HT1080 (cell line): ENCODE results near the gene ZNF763. TPM values are rescaled to one million over a fixed set of nuclear protein-coding genes. Genes with fewer than 3 reads are reported as not detected.
A peak's percentile ranks its signal among the peaks of the same experiment; 100 is the strongest.
"Not testable (repeated sequence)": the region's sequence is repeated elsewhere in the genome, so short reads cannot be mapped to it uniquely, and the experiment has no call there.

Experiments used
- DNase-seq: peaks from one replicate; pipeline ENCODE4 v3.0.0-alpha.2; 2015; ENCODE audit warnings: low read depth
- small RNA-seq: library from RNA; depleted of rRNA; stranded (forward); fragments of <200 nt; gene quantifications from one replicate; pipeline ENCODE3, GENCODE V24; 2014
- total RNA-seq: library from RNA; depleted of rRNA; stranded (reverse); fragments of >200 nt; shearing (Covaris generic); gene quantifications from 2 replicates; pipeline ENCODE4 v1.2.3, GENCODE V29; 2014; rRNA removed

The ZNF763 gene
- total RNA-seq, 1 experiment from 2014 or later: not detected

- no peak for DNase-seq
Measured at GRCh38 chr19:11970174-11970573, 5.3 kb downstream of the ZNF763 start.

- DNase-seq: no peak
Measured at GRCh38 chr19:11971041-11971440, 6.2 kb downstream of the ZNF763 start.

- DNase-seq: no peak
Measured at GRCh38 chr19:11973019-11973810, 8.4 kb downstream of the ZNF763 start.

- no peak for DNase-seq
Measured at GRCh38 chr19:11978492-11979100, 13.8 kb downstream of the ZNF763 start.

- DNase-seq: no peak
Measured at GRCh38 chr19:11979527-11979926, 14.7 kb downstream of the ZNF763 start.

- DNase-seq: peak; percentile 31
Measured at GRCh38 chr19:11982526-11982925, 17.7 kb downstream of the ZNF763 start.

GRCh38 chr19:11984986-11985385, 20.1 kb downstream of the ZNF763 start:
- DNase-seq: no peak

GRCh38 chr19:11986754-11987153, 21.9 kb downstream of the ZNF763 start:
- no peak for DNase-seq

- peak; percentile 65 for DNase-seq
Measured at GRCh38 chr19:11987405-11988281, 22.8 kb downstream of the ZNF763 start.

- DNase-seq: no peak
Measured at GRCh38 chr19:11989112-11989456, 24.2 kb downstream of the ZNF763 start.

GRCh38 chr19:11991921-11992320, 27.1 kb downstream of the ZNF763 start:
- DNase-seq: not testable (repeated sequence)

GRCh38 chr19:11995174-11995573, 30.3 kb downstream of the ZNF763 start:
- no peak for DNase-seq

- DNase-seq: no peak
Measured at GRCh38 chr19:12000152-12000981, 35.5 kb downstream of the ZNF763 start.

GRCh38 chr19:12015015-12015752, 50.3 kb downstream of the ZNF763 start:
- DNase-seq: no peak

GRCh38 chr19:12015753-12016116, 50.9 kb downstream of the ZNF763 start:
- DNase-seq: no peak

Small RNAs within 50 kb of the gene (small RNA-seq; reads per million reads assigned to genes)
- gene RNA5SP464 (not detected), gene RNA5SP465 (not detected)

Other genes with a start within 250 kb of the ZNF763 start
- gene ZNF823, start 226.1 kb upstream of the ZNF763 start, total RNA-seq: 2.7 and 4.1 TPM in 2 replicates
- gene ZNF441, start 198.0 kb upstream of the ZNF763 start, total RNA-seq: 2.8 and 3.0 TPM in 2 replicates
- 0.03 TPM in 1 of 2 replicates, not detected in the other for gene ZNF491, start 166.5 kb upstream of the ZNF763 start, total RNA-seq
- 6.1 and 7.8 TPM in 2 replicates for gene ZNF440, start 150.8 kb upstream of the ZNF763 start, total RNA-seq
- gene ZNF439, start 116.3 kb upstream of the ZNF763 start, total RNA-seq: not detected in 2 replicates
- not detected in 2 replicates for gene ZNF69, start 77.3 kb upstream of the ZNF763 start, total RNA-seq
- gene ZNF700, start 39.9 kb upstream of the ZNF763 start, total RNA-seq: 6.8 and 7.0 TPM in 2 replicates
- gene ZNF433, start 70.6 kb downstream of the ZNF763 start, total RNA-seq: 0.37 TPM in 1 of 2 replicates, not detected in the other
- not detected in 2 replicates for gene ZNF878, start 87.9 kb downstream of the ZNF763 start, total RNA-seq
- 0.02 TPM in 1 of 2 replicates, not detected in the other for gene ZNF844, start 99.7 kb downstream of the ZNF763 start, total RNA-seq
- gene ZNF20, start 175.3 kb downstream of the ZNF763 start, total RNA-seq: 3.0 and 3.5 TPM in 2 replicates
- 5.9 and 6.9 TPM in 2 replicates for gene ZNF625, start 191.7 kb downstream of the ZNF763 start, total RNA-seq
- gene ZNF136, start 198.1 kb downstream of the ZNF763 start, total RNA-seq: 2.6 and 3.7 TPM in 2 replicates